GM21447 (cell line): ENCODE measurements around the gene MED6.

Source experiments
- ATAC-seq: cut with Tn5 transposase; IDR thresholded peaks from one replicate; pipeline ENCODE4 v1.9.1; 2021; ENCODE audit not compliant: unreplicated experiment

Gene MED6

DNA sequence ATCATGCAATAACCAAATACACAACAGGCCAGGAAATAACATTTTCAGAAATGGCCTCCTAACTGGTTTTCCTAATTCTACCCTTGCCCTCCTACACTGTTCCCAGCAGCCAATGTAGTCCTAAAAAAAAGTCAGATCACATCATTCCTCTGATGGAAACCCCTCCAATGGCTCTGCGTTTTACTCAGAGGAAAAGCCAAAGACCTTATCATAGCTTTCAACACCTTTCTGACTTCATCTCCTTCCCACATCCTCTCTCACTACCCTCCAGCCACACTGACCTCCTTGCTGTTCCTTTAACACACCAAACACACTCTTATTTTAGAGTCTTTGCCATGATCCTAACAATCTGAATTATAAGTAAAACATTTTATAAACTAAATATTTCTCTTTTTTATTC is 1.1 kb downstream of the MED6 start:
- ATAC-seq = no peak

DNA sequence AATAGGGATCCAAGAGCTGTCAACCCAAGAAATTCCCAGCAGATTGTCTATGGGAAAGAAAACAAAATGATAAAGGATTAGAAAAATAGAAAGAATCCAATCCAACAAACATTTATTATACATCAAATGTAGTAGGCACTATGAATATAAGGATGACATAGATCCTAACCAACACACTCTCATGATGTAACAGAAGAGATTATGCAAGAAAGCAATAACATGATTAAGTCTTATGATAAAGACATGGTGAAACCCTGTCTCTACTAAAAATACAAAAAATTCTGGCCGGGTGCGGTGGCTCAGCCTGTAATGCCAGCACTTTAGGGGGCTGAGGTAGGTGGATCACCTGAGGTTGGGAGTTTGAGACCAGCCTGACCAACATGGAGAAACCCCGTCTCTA is 2.7 kb downstream of the MED6 start:
- ATAC-seq = no peak

DNA sequence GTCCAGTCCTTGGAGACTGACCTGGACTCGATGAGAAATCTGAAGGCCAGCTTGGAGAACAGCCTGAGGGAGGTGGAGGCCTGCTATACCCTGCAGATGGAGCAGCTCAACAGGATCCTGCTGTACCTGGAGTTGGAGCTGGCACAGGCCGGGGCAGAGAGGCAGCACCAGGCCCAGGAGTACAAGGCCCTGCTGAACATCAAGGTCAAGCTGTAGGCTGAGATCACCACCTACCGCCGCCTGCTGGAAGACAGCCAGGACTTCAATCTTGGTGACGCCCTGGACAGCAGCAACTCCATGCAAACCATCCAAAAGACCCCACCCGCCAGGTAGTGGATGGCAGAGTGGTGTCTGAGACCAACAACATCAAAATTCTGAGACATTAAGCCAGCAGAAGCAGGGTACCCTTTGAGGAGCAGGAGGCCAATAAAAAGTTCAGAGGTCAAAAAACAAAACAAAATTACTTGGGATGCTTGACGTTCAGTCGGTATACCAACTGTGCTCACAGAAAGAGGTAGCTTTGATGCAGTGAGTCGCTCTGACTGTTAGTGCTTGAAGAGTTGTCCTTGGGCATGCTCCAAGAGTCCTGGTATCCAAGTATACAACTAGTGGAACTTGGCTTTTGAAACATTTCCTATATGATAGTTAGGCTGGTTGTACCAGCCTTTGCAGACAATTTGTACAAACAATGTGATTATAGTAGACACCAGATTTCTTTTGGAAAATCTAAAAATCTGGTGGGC is 4.8 kb downstream of the MED6 start:
- no peak for ATAC-seq

DNA sequence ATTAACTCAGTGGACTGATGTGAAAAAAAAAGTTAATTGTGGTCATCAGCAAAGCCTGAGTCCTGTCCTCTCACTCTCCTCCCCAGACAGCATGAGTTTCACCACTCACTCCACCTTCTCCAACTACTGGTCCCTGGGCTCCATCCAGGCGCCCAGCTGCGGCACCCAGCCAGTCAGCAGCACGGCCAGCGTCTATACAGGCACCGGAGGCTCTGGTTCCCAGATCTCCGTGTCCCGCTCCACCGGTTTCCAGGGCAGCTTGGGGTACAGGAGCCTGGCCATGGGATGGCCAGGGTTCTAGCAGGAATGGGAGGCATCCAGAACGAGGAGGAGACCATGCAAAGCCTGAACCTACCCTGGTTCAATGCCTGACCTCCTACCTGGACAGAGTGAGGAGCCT is 6.0 kb downstream of the MED6 start:
- ATAC-seq = no peak

DNA sequence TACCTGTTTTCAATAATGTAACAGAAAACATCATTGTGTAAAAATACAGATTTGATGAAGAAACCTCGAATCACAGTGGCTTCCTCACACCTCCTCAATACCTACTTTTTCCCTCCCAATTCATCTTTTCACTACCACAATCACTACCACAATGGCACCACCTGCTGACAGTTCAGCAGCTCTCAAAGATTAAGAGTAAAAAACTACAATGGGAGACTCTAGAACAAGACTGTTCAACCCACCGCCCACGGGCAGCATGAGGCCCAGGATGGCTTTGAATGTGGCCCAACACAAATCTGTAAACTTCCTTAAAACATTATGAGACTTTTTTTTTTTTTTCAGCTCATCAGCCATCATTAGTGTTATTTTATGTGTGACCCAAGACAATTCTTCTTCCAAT is 15.2 kb downstream of the MED6 start:
- no peak for ATAC-seq

DNA sequence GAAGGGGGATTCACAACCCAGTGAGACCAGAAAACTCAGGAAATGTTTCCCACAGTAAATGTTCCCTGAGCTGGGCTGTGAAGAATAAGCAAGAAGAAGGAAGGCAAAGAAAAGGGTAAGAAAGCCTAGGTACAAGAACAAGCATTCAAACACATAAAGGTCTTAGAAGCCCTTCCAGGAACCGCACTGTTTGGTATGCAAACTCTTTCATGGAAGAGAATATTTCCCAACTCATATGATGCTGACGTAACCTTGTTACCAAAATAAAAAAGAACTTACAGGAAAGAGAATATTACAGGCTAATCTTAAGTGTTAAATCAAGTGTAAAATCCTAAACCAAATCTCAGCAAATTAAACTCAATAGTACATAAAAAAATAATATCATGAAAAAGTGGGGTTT is 23.6 kb downstream of the MED6 start:
- ATAC-seq = no peak

DNA sequence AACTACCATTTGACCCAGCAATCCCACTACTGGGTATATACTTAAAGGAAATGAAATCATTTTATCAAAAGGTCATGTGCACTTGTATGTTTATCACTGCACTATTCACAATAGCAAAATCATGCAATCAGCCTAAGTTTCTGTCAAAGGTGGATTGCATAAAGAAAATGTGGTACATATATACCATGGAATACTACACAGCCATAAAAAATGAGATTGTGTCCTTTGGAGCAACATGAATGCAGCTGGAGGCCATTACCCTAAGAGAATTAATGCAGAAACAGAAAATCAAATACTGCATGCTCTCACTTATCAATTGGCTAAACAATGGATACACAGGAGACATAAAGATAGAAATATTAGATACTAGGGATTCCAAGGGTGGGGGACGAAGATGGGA is 27.4 kb downstream of the MED6 start:
- ATAC-seq = no peak

DNA sequence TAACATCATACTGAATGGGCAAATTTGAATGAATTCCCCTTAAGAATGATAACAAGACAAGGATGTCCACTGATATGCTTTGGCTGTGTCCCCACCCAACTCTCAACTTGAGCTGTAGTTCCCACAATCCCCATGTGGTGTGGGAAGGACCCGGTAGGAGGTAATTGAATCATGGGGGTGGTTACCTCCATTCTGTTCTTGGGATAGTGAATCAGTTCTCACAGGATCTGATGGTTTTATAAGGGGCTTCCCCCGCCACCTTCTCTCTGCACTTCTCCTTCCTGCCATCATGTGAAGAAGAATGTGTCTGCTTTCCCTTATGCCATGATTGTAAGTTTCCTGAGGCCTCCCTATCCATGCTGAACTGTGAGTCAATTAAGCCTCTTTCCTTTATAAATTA is 29.3 kb downstream of the MED6 start:
- ATAC-seq = no peak

DNA sequence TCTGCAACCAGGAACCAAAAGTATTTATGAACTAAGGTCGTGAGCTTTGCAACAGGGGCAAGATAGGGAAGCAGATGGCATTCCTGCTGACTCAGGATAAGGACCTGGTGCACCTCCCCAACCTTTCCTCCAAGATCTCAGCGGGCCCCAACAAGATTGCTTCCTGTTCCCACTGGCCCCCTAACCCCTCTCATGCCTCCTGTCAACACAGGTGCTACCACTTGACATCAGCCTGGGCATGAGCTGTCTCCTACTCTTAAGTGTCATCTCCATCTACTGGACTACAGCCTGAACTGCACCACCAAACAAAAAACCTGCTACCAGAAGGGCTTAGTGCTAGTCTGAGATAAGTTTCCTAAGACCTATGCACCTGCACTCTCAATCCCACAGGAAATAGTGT is 32.7 kb downstream of the MED6 start:
- ATAC-seq = no peak

DNA sequence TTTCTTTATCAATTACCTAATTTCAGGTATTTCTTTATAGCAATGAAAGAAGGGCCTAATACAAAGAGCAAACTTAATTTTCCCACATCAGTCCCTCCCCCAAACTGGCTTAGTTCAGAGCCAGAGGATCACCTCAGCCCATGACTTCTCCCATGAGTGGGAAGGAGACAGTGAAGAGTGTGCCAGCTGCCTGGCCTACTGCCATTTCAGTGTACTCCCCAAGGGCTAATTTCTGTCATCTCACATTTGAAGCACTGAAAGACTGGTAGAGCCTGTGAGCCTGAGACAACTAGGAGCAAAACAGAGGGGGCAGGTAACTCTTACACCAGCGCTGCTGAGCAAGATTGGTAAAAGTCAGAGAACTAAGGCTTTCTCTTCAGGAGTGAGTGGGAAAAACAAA is 36.6 kb downstream of the MED6 start:
- no peak for ATAC-seq

DNA sequence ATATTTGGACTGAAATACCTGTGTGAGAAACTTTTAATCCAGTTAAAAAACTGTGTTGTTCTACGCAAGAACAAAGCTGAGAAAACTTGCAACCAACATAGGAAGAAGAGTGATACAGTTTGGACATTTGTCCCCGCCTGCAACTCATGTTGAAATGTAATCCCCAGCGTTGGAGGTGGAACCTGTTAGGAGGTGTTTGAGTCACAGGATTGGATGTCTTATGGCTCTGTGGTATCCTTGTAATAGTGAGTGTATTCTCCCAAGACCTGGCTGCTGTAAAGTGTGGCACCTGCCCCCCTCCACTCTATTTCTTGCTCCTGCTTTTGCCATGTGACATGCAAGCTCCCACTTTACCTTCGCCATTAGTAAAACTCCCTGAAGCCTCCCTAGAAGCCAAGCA is 37.0 kb downstream of the MED6 start:
- ATAC-seq = no peak

DNA sequence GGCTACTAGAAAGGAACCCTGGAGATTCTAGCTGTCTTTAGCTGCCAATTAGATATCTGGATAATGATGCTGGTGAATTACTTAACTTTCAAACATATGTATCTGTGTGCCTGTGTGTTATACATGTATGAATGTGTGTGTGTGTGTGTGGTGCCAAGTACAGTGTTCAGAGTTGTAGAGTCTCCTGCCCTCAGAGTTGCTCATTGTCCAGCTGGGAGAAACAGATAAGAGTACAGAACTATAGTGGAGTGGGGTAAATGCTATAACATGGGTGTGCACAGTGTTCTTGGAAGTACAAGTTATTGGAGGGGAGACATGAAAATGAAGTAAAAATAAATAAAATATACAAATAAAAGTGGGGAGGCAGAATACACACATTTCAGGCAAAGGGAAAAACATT is 42.1 kb downstream of the MED6 start:
- ATAC-seq = no peak

DNA sequence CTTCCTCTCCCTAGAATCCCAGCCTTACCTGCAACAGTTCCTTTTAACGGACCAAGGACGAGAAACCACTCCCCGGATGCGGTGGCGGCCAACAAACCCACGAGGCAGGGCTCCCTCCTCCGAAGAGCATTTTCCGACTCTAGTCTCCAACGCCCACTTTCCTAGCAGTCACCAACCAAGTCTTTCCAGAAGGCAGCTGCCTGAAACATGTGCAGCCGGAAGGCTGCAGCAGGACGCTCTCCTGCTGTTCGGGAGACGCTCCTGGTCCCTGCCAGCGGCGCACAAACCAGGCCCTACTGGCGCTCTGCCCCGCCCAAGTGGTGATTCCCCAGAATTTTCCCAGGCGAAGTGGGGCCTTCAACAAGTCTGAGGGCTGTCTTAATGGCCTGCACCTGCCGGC is 44.6 kb downstream of the MED6 start:
- no peak for ATAC-seq

DNA sequence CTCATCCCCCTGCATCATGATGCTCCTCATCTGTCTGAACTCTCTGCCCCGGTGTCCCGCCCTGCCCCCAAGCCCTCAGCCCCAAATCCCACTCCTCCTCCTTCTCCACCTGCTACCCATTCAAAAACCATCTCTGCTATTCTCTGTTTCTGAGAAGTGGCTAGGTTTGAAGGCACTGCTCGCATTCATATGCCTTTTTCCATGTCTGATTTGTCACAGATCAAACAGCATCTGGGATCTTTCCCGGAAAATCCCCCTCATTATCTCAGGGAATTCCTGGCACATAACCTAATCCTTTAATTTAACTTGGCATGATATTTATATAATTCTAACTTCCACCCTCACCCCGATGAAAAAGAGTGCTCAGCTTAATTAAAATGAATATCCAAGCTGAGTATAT is 62.4 kb downstream of the MED6 start:
- ATAC-seq = no peak

DNA sequence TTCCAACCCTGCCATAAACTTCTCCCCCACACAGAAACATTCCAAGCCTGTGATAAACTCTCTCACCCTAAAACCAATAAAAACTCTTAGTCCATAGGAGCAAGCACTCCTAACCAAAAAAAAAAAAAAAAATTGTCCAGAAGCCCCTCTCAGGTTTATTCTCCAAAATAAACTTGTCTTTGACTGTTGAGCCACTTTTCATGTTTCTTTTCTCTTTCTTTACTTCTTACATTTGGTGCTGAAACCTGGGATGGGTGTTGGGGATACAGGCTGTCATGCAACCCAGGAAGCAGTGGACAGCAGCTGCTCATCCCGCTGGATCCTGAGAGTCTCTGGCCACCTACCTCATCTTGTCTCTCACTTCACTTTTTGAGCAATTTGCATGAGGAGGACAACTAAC is 63.6 kb downstream of the MED6 start:
- no peak for ATAC-seq

DNA sequence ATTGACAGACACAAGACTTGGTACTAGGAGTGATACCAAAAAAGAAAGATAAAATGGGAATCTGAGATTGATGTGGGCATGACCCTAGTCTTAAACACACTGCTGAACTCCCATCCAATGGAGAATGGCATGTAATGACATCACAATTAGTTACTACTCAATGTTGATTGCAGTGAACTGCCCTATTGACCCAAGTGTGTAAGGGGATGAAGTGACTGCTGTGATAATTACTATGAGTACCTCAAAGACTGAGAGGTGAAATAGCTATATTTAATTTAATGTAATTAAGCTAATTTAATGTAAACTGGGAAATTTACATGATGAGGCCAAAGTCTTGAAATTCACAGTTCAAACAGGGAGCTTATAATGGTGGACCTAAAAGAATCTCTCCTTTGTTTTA is 65.6 kb downstream of the MED6 start, which contains the start of gene ADAM20:
ADAM20 (minus strand) TSS at position 101 of the 400 bp plus-strand sequence. CDS start 10,247 bp downstream, outside the sequence.
- ATAC-seq = no peak
